Activated T-cell treated with anti-CD3 and anti-CD28 coated beads, Interleukin-2, amount 50 U/mL, for 72 hours (primary cell): ENCODE results near the gene PSMB1. TPM values are rescaled to one million over a fixed set of nuclear protein-coding genes. Genes with fewer than 3 reads are reported as not detected.

Experiments
- total RNA-seq, 2 donors: library from RNA; stranded (reverse); gene quantifications; one replicate each; pipeline ENCODE4 v1.2.3, GENCODE V29; 2022

PSMB1 gene
- total RNA-seq, 2 donors from 2014 or later: 169 to 174 TPM

Other genes with a start within 250 kb of the PSMB1 start
- 10 to 100 TPM; 17.2 to 23.2 TPM for gene FAM120B, start 246.5 kb downstream of the PSMB1 start, total RNA-seq
- gene TBP, start 1.1 kb upstream of the PSMB1 start, total RNA-seq: 10 to 100 TPM; 25.8 to 29.0 TPM
- 100 to 1,000 TPM in 1 of 2 donors, 10 to 100 TPM in 1; 99.4 to 111 TPM for gene PDCD2, start 31.3 kb upstream of the PSMB1 start, total RNA-seq